Urothelium cell line (cell line): ENCODE measurements around the gene APOA5.
"Not testable (repeated sequence)": the region's sequence is repeated elsewhere in the genome, so short reads cannot be mapped to it uniquely, and the experiment has no call there.

Experiments
- DNase-seq: peaks from one replicate; pipeline ENCODE4 v3.0.0; 2011; ENCODE audit warnings: low spot score, mixed read lengths
- FAIRE-seq: peaks from 2 replicates; lab custom pipeline; 2011; peaks lifted over from hg19 to GRCh38; lab: Jason Lieb, UNC

The APOA5 gene

DNA sequence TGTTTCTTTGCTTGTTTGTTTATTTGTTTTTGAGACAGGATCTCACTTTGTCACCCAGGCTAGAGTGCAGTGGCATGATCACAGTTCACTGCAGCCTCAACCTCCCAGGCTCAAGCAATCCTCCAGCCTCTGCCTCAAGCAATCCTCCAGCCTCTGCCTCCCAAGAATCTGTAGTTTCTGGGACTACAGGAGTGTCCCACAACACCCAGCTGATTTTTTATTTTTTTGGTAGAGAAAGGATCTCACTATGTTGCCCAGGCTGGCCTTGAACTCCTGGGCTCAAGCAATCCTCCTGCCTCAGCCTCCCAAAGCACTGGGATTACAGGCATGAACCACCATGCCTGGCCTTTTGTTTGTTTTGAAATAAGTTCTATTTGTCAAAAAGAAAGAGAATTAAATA is 10.0 kb upstream of the APOA5 start:
- not testable (repeated sequence) for FAIRE-seq, DNase-seq

DNA sequence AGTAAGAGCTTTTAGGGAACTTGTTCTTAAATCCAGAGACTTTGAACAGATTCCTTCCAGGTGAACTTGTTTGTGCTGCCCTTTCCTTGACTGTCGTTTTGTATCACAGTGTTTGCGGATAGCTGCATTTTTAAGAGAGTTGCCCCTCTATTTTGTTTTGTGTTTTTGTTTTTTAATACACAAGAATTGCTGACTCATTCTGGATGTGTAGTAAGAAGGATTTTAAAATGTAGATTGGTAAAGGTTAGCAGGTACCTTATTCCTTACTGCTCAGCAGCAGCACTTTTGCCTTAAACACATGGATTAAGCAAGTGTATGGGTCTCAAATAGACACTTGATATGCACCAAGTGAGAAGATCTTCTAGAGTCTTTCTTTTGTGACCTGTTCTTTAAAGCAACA is 8.9 kb upstream of the APOA5 start:
- no peak for DNase-seq
- no peak for FAIRE-seq

DNA sequence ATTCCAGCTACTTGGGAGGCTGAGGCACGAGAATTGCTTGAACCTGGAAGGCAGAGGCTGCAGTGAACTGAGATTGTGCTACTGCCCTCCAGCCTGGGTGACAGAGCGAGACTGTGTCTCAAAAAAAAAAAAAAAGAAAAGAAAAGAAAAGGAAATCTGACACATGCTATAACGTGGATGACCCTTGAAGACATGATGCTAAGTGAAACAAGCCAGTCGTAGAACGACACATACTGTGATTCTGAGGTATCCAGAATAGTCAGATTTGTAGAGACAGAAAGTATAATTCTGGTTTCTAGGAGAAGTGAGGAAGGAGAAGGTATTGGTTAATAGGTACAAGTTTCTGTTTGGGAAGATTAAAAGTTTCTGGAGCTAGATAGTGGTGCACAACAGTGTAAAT is 6.7 kb upstream of the APOA5 start:
- no peak for DNase-seq
- no peak for FAIRE-seq

DNA sequence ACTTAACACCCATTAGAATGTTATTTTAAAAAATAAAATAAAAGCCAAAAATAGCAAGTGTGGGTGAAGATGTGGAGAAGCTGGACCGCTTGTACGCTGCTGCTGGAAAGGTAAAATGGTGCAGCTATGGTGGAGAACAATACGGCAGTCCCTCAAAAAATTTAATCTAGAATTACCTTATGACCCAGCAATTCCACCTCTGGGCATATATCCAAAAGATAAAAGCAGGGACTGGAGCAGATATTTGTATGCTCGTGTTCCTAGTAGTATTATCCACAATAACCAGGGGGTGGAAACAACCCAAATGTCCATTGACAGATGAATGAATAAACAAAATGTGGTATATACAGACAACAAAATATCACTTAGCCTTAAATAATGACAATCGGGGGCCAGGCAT is 6.1 kb upstream of the APOA5 start:
- no peak for DNase-seq

DNA sequence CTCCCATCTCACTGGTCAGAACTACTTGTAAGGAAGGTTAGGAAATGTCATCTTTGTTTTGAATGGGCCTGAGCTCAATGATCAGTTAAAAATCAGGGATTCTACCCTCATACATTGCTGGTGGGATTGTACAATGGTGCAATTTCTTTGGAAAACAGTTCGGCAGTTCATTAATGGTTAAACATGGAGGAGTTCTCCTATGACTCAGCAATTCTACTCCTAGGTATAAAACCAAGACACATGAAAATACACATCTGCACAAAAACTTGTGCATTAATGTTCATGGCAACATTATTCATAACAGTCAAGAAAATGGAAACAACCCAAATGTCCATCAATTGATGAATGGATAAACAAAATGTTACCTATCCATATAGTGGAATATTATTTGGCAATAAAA is 4.9 kb upstream of the APOA5 start:
- DNase-seq (no peak), FAIRE-seq (no peak)

More for the DNA sequence above, 6.1 kb upstream of the APOA5 start:
- FAIRE-seq: no peak

DNA sequence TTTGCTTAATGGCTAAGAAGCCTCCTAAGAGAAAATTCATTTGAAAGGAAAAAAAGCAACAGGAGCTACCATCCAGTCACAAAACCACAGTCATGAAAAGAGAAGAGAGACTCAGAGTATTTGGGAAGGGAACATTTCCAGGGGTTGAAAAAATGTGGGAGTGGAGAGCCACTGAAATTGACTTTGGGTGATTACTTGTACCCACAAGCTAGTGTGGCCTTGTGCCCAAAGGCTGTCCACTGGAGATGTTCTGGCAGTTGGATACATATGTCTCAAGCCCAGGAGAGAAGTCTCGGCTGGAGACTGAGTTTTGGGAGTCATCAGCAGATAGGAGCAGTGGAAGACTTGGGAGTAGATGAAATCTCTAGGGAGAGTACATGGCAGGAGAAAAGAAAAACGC is 3.2 kb upstream of the APOA5 start:
- FAIRE-seq (no peak), DNase-seq (no peak)

DNA sequence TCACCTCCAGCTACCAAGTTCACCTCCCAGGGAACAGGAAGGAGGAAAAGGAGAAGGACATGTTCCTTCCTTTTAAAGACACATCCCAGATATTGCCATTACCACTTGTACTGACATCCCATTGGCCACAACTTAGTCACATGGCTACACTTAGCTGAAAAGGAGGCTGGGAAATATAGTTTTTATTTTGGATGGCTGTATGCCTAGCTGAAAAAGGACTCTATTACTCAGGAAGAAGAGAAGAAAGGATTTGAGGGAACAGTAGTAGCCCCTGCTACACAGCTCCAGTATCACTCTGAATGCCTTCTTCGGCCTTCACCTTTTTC is 2.1 kb upstream of the APOA5 start:
- DNase-seq: no peak
- FAIRE-seq: no peak

DNA sequence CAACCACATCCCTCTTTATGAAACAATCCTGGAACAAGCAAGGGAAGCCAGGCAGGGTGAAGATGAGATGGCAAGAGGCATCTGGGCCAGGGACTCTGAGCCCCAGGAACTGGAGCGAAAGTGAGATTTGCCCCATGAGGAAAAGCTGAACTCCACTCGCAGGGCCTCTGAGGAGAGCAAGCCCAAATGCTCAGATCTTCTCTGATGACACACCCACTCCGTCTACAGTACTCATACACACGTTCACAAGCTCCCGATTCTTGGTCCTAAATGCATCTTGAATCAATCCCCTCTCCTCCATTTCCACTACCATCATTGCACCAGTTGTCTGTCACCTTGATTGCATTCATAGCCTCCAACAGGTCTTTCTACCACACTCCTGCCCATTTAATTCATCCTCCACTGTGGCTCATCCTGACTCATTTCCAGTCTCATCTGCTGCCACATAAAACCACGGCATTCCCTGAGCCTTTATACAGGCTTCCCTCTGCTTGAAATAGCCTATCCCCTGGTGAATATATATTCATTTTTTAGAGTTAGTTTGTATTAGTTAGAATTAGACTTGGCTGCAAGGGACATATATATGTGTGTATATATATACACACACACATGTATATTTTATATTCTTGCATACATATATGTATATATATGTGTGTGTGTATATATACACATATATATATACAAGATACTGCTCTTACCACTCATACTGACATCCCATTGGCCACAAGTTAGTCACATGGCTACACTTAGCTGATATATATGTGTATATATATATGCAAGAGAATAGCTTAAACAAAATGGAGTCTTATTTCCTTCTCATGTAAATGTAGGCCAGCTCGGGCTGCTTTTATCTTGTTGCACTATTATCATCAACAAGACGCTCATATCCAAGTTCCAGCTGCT is 1.4 kb upstream of the APOA5 start:
- DNase-seq: peak; percentile 24
- no peak for FAIRE-seq

DNA sequence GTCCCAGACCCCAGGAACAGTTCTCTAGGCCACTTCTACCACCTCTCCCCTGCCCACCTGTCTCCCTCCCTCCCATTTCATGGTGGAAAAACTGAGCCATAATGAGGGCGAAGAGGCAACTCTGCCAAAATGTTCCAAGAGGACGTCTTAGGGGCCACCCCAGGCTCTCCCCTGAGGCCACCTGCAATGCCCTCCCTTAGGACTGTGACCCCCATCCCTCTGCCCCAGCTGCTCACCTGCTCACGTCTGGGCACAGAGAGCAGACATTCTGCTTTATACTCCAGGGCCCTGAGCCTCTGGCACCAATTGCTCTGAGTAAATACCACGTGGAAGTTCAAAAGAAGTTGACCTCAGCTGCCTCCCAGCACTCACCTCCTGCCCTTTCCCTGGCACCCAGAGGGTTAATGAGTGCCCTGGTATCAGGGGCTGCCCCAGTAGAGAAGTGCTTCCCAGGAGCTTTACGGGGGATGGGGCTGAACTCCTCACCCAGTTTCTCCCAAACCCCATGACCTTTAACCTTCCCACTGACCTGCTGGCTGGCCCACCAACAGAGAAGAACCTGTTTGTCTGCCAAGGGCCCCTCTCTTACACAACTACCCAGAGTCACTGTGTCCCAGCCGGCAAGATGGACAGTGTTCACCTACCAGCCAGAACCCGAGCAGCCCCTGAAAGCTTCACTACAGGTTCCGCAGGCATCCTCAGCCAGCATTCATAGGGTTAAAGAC is 627 bp upstream of the APOA5 start:
- DNase-seq (no peak), FAIRE-seq (no peak)

DNA sequence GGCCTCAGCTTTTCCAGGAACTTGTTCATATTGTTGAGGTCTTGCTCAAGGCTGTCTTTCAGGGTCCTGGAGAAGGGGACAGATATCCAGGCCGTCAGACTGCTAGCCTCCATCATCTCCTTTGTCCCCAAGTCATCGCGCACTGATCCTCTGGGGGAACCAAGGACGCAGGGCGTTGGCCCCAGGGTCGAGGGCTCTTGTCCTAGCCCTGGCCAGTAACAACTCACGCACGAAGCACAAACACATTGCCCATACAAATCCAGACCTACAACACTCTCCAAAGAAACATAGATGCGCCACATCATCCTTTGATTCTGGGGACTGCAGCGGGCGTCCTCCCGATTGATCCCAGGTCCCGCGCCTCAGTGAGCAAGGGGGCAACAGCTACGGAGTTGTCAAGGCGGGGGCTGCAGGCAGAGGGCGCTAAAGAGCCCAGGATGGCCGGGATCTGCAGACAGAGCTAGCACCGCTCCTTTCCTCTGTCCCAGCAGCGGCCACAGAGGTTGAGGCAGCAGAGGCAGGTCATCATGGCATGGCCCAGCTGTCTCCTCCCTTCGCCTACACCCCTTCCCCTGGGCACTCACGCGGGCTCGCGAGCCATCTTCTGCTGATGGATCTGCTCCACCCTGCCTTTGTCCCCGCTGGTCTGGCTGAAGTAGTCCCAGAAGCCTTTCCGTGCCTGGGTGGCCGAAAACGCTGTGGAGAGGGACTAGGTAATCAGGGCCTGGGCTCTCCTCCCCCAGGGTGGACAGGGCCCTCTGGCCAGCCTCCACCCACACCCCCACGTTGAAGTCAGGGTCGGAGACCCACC is 472 bp downstream of the APOA5 start:
- DNase-seq (peak; percentile 64), FAIRE-seq (no peak)

DNA sequence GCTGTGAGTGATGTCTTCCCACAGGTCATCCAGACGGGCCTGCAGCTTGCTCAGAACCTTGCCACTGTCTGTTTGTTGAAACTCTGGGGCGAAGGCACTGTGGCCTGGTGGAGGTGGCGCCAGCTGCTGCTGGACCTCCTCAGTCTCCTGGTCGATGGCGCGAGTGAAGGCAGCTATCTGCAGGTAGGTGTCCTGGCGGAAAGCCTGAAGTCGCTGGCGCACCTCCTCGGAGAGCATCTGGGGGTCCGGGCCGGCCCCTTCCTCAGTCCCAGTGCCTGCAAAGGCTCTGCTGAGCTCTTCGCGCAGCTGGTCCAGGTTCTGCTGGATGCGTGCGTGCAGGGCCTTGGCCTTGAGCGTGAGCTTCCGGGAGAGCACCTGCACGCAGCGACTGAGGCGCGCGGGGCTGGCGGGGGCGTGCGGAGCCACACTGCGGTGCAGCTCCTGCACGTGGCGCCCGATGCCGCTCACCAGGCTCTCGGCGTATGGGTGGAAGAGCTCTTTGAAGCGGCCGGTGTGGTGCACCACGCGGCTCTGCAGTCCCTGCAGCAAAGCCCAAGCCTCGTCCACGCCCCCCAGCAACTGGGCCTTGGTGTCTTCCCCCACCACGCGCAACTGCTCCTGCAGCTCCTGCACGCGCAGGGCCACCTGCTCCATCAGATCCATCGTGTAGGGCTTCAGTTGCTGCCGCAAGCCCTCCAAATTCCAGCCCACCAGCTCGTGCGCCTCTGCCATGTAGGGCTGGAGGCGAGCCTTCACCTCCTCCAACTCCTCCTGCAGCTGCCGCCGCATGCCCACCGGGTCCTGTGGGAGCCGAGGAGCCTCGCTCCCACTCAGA is 1.3 kb downstream of the APOA5 start:
- no peak for FAIRE-seq
- no peak for DNase-seq

DNA sequence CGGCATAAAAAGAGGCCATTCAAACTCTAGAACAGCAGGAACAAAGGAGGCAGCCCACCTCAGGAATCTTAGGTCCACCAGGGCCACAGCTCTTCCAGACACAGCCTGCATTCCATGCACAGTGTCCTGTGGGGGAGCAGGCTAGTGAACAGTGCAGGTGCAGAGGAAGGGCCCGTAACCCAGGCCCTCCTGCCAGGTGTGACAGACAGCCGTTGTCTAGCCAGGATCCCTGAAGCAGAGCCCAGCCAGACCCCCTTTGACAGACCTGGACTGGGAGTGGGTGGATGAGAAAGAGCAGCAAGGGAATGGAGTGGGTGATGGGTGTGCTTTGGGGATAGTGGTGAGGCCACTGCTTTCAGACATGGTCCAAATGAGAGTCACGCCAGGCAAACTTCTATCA is 2.7 kb downstream of the APOA5 start:
- no peak for FAIRE-seq
- DNase-seq: no peak

DNA sequence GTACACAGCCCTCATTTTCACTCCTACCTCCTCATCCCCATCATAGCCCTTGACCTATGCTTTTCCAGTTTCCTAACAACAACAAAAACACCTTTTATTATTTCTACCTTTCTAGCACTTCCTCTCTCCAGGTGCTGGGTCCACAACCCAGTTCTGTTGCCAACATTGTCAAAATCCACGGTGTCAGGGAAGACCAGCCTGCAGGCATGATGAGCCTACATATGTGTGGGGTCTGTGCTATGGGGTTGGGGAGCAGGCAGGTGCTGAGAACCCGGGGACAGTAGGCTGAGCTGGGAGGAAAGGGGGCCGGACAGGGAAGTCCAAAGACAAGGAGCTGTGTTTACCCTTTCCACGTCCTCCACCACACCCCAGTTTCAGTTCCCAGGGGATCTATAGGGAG is 3.1 kb downstream of the APOA5 start:
- no peak for FAIRE-seq
- DNase-seq: no peak

DNA sequence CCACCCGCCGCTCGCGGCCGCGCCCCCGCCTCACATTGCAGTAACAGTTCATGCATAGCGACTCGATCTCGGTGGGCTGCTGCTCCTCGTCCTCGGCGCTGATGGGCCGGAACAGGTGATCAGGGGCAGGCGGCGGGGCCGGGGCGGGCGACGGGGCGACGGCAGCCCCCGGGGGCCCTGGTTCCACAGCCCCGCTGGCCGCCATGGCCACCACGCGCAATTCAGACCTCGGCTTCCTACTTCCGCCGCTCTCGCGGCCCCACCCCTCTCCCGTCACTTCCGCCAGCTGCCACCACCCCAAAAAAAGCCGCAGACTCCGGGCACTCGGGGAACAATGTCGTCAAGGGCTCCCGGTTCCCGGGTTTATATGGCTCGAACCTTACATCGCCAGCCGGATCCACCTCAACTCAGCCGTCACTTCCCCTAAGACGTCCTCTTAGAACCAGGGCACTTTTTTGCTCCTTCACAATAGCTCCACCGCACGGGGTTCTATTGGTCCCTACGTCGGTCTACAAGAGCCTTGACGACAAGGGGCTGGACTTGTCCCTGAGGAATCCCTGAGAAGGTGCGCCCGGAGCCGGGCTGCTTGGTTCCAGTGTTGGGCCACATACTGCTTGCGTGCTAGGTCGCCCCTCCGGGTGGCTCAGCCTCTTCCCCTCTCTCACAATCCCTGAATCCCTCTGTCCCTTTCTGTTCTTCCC is 3.7 kb downstream of the APOA5 start, which contains the start of gene ZPR1:
Gene ZPR1 (minus strand): TSS at position 238 of the 701 bp plus-strand sequence. CDS start 33 bp downstream, at position 205.
- peak; percentile 82 for DNase-seq

DNA sequence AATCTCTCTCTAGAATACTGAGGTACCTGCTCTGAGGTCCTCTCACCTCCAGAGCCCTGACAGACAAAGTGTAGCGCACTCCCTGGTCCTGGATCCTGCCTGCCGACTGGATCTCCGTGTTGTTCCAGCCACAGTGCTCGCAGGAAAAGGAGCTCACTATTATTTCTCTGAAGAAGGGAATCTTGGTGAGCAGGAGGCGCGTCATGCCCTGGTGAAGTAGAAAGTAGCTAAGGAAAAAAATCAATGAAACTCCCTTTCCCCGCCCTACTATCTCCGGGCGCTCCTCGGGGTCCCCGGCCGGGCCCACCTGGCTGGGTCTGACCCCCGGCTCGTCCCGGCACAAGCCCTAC is 4.3 kb downstream of the APOA5 start:
- DNase-seq: no peak
- no peak for FAIRE-seq

More for the DNA sequence above, 3.7 kb downstream of the APOA5 start, which contains the start of gene ZPR1:
- FAIRE-seq: no peak

DNA sequence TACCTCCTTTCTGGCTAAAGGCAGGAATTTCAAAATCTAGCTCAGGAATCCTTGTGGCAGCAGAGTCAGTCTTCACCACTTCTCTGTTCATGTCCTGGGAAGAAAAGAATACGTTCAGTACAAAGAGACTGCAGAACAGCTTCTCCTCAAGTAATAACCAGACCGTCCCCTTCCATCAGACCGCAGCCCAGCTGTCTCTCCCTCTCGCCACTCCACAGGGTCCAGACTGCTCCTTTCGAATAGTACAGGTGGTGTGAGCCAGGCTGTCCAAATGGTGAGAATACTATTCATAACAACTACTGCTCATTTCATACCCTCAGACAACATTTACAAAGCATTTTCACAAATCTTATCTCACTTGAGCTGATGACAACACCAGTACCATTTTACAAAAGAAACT is 4.7 kb downstream of the APOA5 start:
- no peak for FAIRE-seq

DNA sequence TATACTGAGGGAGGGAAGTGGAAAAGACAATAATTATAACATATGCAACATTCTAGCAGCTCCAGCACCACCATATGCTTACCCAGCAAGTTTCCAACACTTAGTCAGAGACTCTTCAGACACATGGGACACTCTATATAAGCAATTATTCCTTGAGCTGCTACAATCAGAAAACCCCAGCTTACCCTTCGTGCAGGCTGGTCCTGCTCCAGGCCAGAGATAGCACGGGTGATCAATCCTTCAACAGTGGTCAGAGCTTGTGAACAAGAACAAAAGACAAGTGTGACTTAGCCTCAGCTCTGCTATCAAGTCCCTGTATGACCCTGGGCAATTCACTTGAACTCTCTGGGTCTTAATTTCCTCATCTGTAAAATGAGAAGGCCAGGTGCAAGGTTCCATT is 5.4 kb downstream of the APOA5 start:
- FAIRE-seq (no peak), DNase-seq (no peak)

More for the DNA sequence above, 4.7 kb downstream of the APOA5 start:
- DNase-seq: no peak

DNA sequence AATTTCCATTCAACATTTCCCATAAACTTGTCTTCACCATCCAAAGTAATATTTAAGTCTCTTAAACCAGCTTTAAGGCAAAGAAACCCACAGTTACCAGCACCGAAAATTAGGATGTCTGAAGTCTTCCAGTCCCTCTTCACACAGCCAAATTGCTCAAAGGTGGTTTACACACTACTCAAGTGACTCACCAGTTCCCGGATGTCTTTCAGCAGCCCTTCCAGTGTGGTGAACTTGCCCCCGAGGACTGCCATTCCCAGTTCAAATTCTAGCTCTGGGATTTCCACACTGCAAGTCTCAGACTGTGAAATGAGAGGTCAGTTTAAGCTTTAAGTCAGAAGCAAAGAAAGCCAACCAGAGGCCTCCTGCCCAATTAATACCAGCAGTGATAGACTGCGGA is 9.0 kb downstream of the APOA5 start:
- DNase-seq: no peak
- no peak for FAIRE-seq

DNA sequence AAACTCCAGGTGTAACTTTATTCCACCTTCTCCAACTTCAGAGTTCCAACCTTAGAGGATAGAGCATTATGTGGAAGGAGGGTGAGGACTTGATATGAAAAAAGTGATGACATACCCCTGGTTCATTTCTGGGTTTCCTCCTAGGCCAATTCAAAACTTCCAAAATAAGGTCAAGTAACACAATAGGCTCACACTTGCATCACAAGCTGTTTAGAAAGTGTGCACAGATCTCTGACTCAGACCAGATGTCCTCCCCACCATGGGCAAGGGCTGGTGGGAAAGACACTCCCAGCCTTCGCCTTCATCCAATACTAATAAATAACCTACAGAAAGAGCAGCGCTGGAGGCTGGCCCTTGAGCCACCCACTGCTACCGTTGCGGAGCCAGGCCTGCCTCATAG is 13.1 kb downstream of the APOA5 start:
- DNase-seq (no peak), FAIRE-seq (no peak)

DNA sequence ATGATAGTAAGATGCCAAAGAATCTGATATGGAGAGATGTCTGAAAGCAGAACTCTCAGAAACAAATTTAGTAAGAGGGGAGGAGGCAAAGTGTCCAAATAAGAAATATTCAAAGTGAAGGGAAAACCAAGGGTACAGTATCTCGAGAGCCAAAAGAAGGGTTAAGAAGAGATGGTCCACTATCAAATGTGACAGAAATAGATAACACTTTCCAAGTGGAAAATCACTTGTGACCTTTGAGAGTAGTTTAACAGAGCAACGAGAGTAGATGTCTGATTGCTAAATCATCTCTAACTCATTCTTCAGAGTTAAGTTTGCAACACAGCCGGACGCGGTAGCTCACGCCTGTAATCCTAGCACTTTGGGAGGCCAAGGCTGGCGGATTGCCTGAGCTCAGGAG is 14.6 kb downstream of the APOA5 start:
- no peak for FAIRE-seq
- DNase-seq: no peak
